ENCODE measurements around the gene CALHM1.

DNA sequence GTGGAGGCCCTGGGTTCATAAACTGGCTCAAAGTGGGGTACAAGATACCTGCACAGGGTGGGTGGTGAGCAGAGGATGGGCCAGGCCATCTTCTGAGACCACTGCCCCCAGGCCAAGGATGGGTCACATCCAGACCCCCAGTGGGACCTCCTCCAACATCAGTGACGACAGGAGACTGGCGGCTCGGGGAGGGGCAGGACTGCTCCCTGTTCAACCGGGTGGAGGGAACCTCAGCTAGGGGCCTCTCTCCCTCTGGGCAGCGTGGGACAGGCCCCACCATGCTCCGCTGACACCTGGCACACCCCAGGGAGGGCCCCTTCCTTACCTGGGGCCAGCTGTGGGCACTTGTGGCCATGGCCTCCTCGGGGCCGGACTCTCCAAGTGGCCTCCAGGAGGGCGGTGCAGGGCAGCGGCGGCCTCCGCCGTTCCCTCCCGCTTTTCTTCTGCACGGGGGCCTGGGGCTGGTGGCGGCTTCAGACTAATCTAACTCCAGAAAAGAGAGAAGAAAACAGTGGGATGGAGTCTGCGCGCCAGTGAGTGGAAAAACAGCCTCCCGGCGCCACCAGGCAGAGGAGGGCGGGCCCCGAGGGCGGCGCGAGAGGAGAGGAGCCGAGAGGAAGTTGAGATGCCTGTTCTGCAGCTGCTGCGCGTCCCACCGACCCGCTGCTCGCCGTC, 6.7 kb downstream of the CALHM1 start, which contains the start of gene CALHM2:
- TF ChIP-seq, protein P1, sequence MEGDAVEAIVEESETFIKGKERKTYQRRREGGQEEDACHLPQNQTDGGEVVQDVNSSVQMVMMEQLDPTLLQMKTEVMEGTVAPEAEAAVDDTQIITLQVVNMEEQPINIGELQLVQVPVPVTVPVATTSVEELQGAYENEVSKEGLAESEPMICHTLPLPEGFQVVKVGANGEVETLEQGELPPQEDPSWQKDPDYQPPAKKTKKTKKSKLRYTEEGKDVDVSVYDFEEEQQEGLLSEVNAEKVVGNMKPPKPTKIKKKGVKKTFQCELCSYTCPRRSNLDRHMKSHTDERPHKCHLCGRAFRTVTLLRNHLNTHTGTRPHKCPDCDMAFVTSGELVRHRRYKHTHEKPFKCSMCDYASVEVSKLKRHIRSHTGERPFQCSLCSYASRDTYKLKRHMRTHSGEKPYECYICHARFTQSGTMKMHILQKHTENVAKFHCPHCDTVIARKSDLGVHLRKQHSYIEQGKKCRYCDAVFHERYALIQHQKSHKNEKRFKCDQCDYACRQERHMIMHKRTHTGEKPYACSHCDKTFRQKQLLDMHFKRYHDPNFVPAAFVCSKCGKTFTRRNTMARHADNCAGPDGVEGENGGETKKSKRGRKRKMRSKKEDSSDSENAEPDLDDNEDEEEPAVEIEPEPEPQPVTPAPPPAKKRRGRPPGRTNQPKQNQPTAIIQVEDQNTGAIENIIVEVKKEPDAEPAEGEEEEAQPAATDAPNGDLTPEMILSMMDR (IDR thresholded peaks at IDR 0.05 in 4 of 5, conservative IDR thresholded peaks at IDR 0.05 in 1 of 5): no peak
- peak in 1 of 2 donors; percentile 31 for TF ChIP-seq POLR2A (IDR thresholded peaks at IDR 0.05)

All from gastrocnemius medialis (tissue), 4 donors.